K562 (cell line): ENCODE results near the gene HSF5. TPM values are rescaled to one million over a fixed set of nuclear protein-coding genes. Genes with fewer than 3 reads are reported as not detected.

ENCODE experiments used
- BCL6 ChIP-seq: fragments of 250-450 bp; sonication (Bioruptor Pico); IDR thresholded peaks from 2 replicates; pipeline ENCODE4 v1.4.0; 2020
- CEBPB ChIP-seq: fragments of 450-650 bp; IDR thresholded peaks from 2 replicates; pipeline ENCODE4 v1.6.1; 2016; ENCODE audit warnings: missing genetic modification characterization, missing compliant biosample characterization
- MCM2 ChIP-seq: fragments of 450-650 bp; IDR thresholded peaks from 2 replicates; pipeline ENCODE4 v1.6.1; 2017; ENCODE audit warnings: low read depth, mild to moderate bottlenecking
- NFE2 ChIP-seq: IDR thresholded peaks from 2 replicates; pipeline ENCODE4 v1.6.1; 2014; ENCODE audit warnings: antibody characterized with exemption, low read depth
- RCOR1 ChIP-seq, 2 experiments: IDR thresholded peaks; 2 replicates each; pipeline ENCODE4 v1.6.1; 2012; ENCODE audit warnings: low read depth in 2 of 2, low read length in 2 of 2, borderline replicate concordance in 1 of 2, improper control_type of control experiment in 1 of 2
- TCFL5 ChIP-seq: fragments of 250-450 bp; sonication (Bioruptor Pico); conservative IDR thresholded peaks from 2 replicates; pipeline ENCODE4 v1.6.1; 2021; ENCODE audit warnings: mild to moderate bottlenecking, moderate library complexity, matching md5 sums
- TRIM24 ChIP-seq, 2 experiments: fragments of 450-650 bp; IDR thresholded peaks; 2 replicates each; pipeline ENCODE4 v1.6.1; 2016
- ZBTB26 ChIP-seq: fragments of 450-650 bp; formaldehyde crosslinking; IDR thresholded peaks from 2 replicates; pipeline ENCODE4 v1.4.0; 2022; ENCODE audit warnings: missing genetic modification characterization
- ZNF143 ChIP-seq: sonication (generic); formaldehyde crosslinking; IDR thresholded peaks from 2 replicates; pipeline ENCODE4 v1.9.0; 2022; ENCODE audit warnings: mild to moderate bottlenecking, missing genetic modification reagents
- ZNF253 ChIP-seq: fragments of 250-450 bp; sonication (Bioruptor Pico); conservative IDR thresholded peaks from 2 replicates; pipeline ENCODE4 v1.6.1; 2021; ENCODE audit warnings: mild to moderate bottlenecking
- polyA plus RNA-seq, 8 experiments: library from polyadenylated mRNA; depleted of rRNA in 4 of 8; stranded (reverse) in 5 of 8; unstranded in 3 of 8; fragments of >200 nt; fragmentation: Nextera tagmentation in 2 of 8; fragmentation: Illumina TruSeq in 1 of 8; extraction: Ambion mirVana in 2 of 8; extraction: Trizol in 1 of 8; gene quantifications; 2 replicates each; pipeline versions ENCODE4 v1.2.1 to v1.2.3, GENCODE V29; 2011 to 2014; ENCODE audit warnings: inconsistent platforms in 1 of 8, missing spikeins in 1 of 8
- total RNA-seq, 7 experiments: library from RNA; depleted of rRNA in 6 of 7; stranded (reverse); fragments of >200 nt in 6 of 7; fragmentation: Illumina TruSeq in 2 of 7; extraction: Trizol in 2 of 7; gene quantifications; 2 replicates each; pipeline versions ENCODE4 v1.2.1 to v1.2.3, GENCODE V29; 2011 to 2021; ENCODE audit warnings: low replicate concordance in 1 of 7
- TF ChIP-seq, protein P1 (sequence below): fragments of 450-650 bp; IDR thresholded peaks from 2 replicates; pipeline ENCODE4 v1.6.1; 2016; ENCODE audit warnings: missing biosample characterization, missing genetic modification characterization
- TF ChIP-seq, protein P2 (sequence below), 2 experiments: fragments of 450-650 bp in 1 of 2; sonication (generic) in 1 of 2; formaldehyde crosslinking in 1 of 2; IDR thresholded peaks; 2 replicates each; pipeline versions ENCODE4 v1.7.1 to v1.9.0; 2016 to 2022; ENCODE audit warnings: inconsistent platforms in 1 of 2, mild to moderate bottlenecking in 1 of 2, missing genetic modification reagents in 1 of 2
- TF ChIP-seq, protein P3 (sequence below): sonication (generic); formaldehyde crosslinking; IDR thresholded peaks from 2 replicates; pipeline ENCODE4 v1.8.1; 2023; ENCODE audit warnings: mild to moderate bottlenecking, missing genetic modification reagents
- TF ChIP-seq, protein P4 (sequence below): fragments of 250-450 bp; sonication (Bioruptor Pico); IDR thresholded peaks from 2 replicates; pipeline ENCODE4 v1.8.0; 2022; ENCODE audit warnings: inconsistent platforms, mild to moderate bottlenecking, moderate library complexity, borderline replicate concordance

The HSF5 gene
- total and polyA plus RNA-seq, 9 of the 15 experiments (the other 6 are each of a cell fraction or from before 2014, with no cell fraction given): 0.04 TPM; not detected in 8

DNA sequence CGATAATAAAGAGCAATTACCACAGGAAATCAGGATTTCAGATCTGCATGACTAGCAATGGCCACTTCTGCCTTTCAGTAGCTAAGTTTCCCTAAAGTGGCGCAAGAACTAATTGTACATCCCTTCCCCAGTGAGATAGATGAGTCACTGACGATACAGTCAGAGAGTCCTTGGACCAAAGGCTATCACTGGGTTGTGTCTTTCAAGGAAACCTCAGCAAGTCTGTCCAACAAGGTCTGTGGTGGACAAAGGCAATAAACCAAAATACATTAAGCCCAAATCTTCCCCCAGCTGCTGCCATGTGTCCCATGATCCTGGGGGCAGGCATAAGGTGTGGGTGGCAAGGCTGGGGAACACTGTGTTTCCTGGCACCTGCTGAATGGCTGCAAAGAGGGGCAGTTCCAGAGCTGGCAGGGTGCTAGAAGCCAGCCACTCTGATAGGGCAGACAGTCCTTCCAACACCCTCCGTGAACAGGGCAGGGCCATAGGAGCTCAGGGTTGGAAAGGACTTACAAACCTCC, 46.8 kb upstream of the HSF5 start (continued):
- TF ChIP-seq, protein P1, sequence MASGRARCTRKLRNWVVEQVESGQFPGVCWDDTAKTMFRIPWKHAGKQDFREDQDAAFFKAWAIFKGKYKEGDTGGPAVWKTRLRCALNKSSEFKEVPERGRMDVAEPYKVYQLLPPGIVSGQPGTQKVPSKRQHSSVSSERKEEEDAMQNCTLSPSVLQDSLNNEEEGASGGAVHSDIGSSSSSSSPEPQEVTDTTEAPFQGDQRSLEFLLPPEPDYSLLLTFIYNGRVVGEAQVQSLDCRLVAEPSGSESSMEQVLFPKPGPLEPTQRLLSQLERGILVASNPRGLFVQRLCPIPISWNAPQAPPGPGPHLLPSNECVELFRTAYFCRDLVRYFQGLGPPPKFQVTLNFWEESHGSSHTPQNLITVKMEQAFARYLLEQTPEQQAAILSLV (tag): no peak
- TF ChIP-seq ZNF253 (CRISPR knock-in tag) (no peak), CEBPB (tag) (peak; percentile 78), NFE2 (0 out of 2 replicates have a peak, but pooled peaks have one; percentile 26), TRIM24 (IDR thresholded peaks at IDR 0.05) (no peak), ZBTB26 (CRISPR knock-in tag) (no peak), MCM2 (no peak), RCOR1 (IDR thresholded peaks at IDR 0.05; ENCODE audit: borderline replicate concordance in 1 of 2, low read depth in 2 of 2, low read length in 2 of 2) (peak in 1 of 2 experiments; percentile 66; a peak in 1 of 4 replicates), TCFL5 (CRISPR knock-in tag) (no peak), BCL6 (CRISPR knock-in tag) (no peak), ZNF143 (CRISPR knock-in tag) (no peak)
- TF ChIP-seq, protein P2, sequence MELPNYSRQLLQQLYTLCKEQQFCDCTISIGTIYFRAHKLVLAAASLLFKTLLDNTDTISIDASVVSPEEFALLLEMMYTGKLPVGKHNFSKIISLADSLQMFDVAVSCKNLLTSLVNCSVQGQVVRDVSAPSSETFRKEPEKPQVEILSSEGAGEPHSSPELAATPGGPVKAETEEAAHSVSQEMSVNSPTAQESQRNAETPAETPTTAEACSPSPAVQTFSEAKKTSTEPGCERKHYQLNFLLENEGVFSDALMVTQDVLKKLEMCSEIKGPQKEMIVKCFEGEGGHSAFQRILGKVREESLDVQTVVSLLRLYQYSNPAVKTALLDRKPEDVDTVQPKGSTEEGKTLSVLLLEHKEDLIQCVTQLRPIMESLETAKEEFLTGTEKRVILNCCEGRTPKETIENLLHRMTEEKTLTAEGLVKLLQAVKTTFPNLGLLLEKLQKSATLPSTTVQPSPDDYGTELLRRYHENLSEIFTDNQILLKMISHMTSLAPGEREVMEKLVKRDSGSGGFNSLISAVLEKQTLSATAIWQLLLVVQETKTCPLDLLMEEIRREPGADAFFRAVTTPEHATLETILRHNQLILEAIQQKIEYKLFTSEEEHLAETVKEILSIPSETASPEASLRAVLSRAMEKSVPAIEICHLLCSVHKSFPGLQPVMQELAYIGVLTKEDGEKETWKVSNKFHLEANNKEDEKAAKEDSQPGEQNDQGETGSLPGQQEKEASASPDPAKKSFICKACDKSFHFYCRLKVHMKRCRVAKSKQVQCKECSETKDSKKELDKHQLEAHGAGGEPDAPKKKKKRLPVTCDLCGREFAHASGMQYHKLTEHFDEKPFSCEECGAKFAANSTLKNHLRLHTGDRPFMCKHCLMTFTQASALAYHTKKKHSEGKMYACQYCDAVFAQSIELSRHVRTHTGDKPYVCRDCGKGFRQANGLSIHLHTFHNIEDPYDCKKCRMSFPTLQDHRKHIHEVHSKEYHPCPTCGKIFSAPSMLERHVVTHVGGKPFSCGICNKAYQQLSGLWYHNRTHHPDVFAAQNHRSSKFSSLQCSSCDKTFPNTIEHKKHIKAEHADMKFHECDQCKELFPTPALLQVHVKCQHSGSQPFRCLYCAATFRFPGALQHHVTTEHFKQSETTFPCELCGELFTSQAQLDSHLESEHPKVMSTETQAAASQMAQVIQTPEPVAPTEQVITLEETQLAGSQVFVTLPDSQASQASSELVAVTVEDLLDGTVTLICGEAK (IDR thresholded peaks at IDR 0.05): no peak
- TF ChIP-seq, protein P2 (CRISPR knock-in tag; IDR thresholded peaks at IDR 0.05): no peak
- TF ChIP-seq, protein P3, sequence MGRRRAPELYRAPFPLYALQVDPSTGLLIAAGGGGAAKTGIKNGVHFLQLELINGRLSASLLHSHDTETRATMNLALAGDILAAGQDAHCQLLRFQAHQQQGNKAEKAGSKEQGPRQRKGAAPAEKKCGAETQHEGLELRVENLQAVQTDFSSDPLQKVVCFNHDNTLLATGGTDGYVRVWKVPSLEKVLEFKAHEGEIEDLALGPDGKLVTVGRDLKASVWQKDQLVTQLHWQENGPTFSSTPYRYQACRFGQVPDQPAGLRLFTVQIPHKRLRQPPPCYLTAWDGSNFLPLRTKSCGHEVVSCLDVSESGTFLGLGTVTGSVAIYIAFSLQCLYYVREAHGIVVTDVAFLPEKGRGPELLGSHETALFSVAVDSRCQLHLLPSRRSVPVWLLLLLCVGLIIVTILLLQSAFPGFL: no peak
- TF ChIP-seq, protein P4, sequence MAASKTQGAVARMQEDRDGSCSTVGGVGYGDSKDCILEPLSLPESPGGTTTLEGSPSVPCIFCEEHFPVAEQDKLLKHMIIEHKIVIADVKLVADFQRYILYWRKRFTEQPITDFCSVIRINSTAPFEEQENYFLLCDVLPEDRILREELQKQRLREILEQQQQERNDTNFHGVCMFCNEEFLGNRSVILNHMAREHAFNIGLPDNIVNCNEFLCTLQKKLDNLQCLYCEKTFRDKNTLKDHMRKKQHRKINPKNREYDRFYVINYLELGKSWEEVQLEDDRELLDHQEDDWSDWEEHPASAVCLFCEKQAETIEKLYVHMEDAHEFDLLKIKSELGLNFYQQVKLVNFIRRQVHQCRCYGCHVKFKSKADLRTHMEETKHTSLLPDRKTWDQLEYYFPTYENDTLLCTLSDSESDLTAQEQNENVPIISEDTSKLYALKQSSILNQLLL (CRISPR knock-in tag): no peak
